Neural cell (in vitro differentiated cells): Measurements from ENCODE around the gene EPS8. TPM values are rescaled to one million over a fixed set of nuclear protein-coding genes. Genes with fewer than 3 reads are reported as not detected.

Source experiments
- H2AFZ ChIP-seq: fragments of 200-600, 300-800 bp; sonication (generic), shearing (Covaris generic); 2 replicates; pipeline ENCODE4 v1.6.0; 2014; ENCODE audit warnings: low read depth, mild to moderate bottlenecking, antibody characterized with exemption, low read length, moderate library complexity
- H3F3A ChIP-seq: fragments of 200-600 bp; shearing (Covaris generic); 2 replicates; pipeline ENCODE4 v1.6.1; 2016; ENCODE audit warnings: mild to moderate bottlenecking, moderate library complexity, mixed read lengths, antibody characterized with exemption, low read length; ENCODE audit not compliant: insufficient read depth, poor library complexity, severe bottlenecking
- H3K27ac ChIP-seq: fragments of 200-600, 300-800 bp; sonication (generic), shearing (Covaris generic); 2 replicates; pipeline ENCODE4 v1.5.1; 2014; ENCODE audit warnings: mild to moderate bottlenecking, low read length, moderate library complexity
- H3K27me3 ChIP-seq: fragments of 300-800, 200-600 bp; sonication (generic), shearing (Covaris generic); 2 replicates; pipeline ENCODE4 v1.6.0; 2014; ENCODE audit warnings: mild to moderate bottlenecking, low read depth, low read length, moderate library complexity; ENCODE audit not compliant: insufficient read depth
- H3K36me3 ChIP-seq: fragments of 300-800, 200-600 bp; sonication (generic), shearing (Covaris generic); 2 replicates; pipeline ENCODE4 v1.5.1; 2014; ENCODE audit warnings: mild to moderate bottlenecking, antibody characterized with exemption, low read length, moderate library complexity; ENCODE audit not compliant: insufficient read depth
- H3K4me2 ChIP-seq: fragments of 300-800, 200-600 bp; sonication (generic), shearing (Covaris generic); 2 replicates; pipeline ENCODE4 v1.6.0; 2014; ENCODE audit warnings: mild to moderate bottlenecking, low read length
- H3K4me3 ChIP-seq: fragments of 300-800, 200-600 bp; sonication (generic), shearing (Covaris generic); 2 replicates; pipeline ENCODE4 v1.5.1; 2014; ENCODE audit warnings: mild to moderate bottlenecking, low read length, moderate library complexity
- H3K79me2 ChIP-seq: fragments of 200-600 bp; shearing (Covaris generic); replicated peaks from 2 replicates; pipeline ENCODE4 v1.6.0; 2014; ENCODE audit warnings: mild to moderate bottlenecking, low read length, moderate library complexity; ENCODE audit not compliant: insufficient read depth
- H3K9ac ChIP-seq: fragments of 300-800, 200-600 bp; sonication (generic), shearing (Covaris generic); 2 replicates; pipeline ENCODE4 v1.6.1; 2016; ENCODE audit warnings: mild to moderate bottlenecking, low read length, mixed read lengths
- H3K9me2 ChIP-seq: fragments of 200-600 bp; shearing (Covaris generic); 2 replicates; pipeline ENCODE4 v1.6.1; 2016; ENCODE audit warnings: mild to moderate bottlenecking, low read length, mixed read lengths; ENCODE audit not compliant: insufficient read depth
- H3K9me3 ChIP-seq: fragments of 200-600, 300-800 bp; sonication (generic), shearing (Covaris generic); 2 replicates; pipeline ENCODE4 v1.6.1; 2016; ENCODE audit warnings: mild to moderate bottlenecking, mixed run types, low read length, moderate library complexity, mixed read lengths
- H4K20me1 ChIP-seq: fragments of 200-600 bp; shearing (Covaris generic); 2 replicates; pipeline ENCODE4 v1.6.1; 2016; ENCODE audit warnings: mild to moderate bottlenecking, mixed run types; ENCODE audit not compliant: insufficient read depth
- EP300 ChIP-seq: fragments of 450-650 bp; conservative IDR thresholded peaks from 2 replicates; pipeline ENCODE4 v1.6.1; 2014; ENCODE audit warnings: antibody characterized with exemption, mild to moderate bottlenecking, moderate library complexity; ENCODE audit not compliant: poor library complexity, severe bottlenecking
- EZH2 ChIP-seq: fragments of 200-600, 300-800 bp; shearing (Covaris generic), sonication (generic); IDR thresholded peaks from 2 replicates; pipeline ENCODE4 v1.6.1; 2014; ENCODE audit warnings: antibody characterized with exemption, low read length, borderline replicate concordance, mild to moderate bottlenecking; ENCODE audit not compliant: insufficient read depth, poor library complexity, severe bottlenecking
- MXI1 ChIP-seq: fragments of 450-650 bp; conservative IDR thresholded peaks from 2 replicates; pipeline ENCODE4 v1.6.1; 2014; ENCODE audit warnings: antibody characterized with exemption, mild to moderate bottlenecking; ENCODE audit not compliant: poor library complexity, severe bottlenecking
- POLR2AphosphoS5 ChIP-seq: IDR thresholded peaks from 2 replicates; pipeline ENCODE4 v1.6.1; 2012
- RAD21 ChIP-seq: fragments of 450-650 bp; conservative IDR thresholded peaks from 2 replicates; pipeline ENCODE4 v1.6.1; 2014; ENCODE audit warnings: antibody characterized with exemption, mild to moderate bottlenecking, moderate library complexity
- SMC3 ChIP-seq: fragments of 450-650 bp; conservative IDR thresholded peaks from 2 replicates; pipeline ENCODE4 v1.6.1; 2014; ENCODE audit warnings: antibody characterized with exemption, mild to moderate bottlenecking, moderate library complexity; ENCODE audit not compliant: poor library complexity
- TAF1 ChIP-seq: IDR thresholded peaks from 2 replicates; pipeline ENCODE4 v1.6.1; 2012; ENCODE audit warnings: low read depth
- polyA plus RNA-seq: library from polyadenylated mRNA; depleted of rRNA; stranded (reverse); fragments of >200 nt; gene quantifications from 2 replicates; pipeline ENCODE4 v1.2.3, GENCODE V29; 2014
- TF ChIP-seq, protein P1 (sequence below): fragments of 450-650 bp; IDR thresholded peaks from 2 replicates; pipeline ENCODE4 v1.5.1; 2014; ENCODE audit warnings: antibody characterized with exemption, mild to moderate bottlenecking, moderate library complexity; ENCODE audit not compliant: poor library complexity, severe bottlenecking
- TF ChIP-seq, protein P2 (sequence below): IDR thresholded peaks from 2 replicates; pipeline ENCODE4 v1.6.1; 2012; ENCODE audit warnings: borderline replicate concordance

EPS8 gene
- polyA plus RNA-seq, 1 donor from 2014 or later: 12.2 TPM

DNA sequence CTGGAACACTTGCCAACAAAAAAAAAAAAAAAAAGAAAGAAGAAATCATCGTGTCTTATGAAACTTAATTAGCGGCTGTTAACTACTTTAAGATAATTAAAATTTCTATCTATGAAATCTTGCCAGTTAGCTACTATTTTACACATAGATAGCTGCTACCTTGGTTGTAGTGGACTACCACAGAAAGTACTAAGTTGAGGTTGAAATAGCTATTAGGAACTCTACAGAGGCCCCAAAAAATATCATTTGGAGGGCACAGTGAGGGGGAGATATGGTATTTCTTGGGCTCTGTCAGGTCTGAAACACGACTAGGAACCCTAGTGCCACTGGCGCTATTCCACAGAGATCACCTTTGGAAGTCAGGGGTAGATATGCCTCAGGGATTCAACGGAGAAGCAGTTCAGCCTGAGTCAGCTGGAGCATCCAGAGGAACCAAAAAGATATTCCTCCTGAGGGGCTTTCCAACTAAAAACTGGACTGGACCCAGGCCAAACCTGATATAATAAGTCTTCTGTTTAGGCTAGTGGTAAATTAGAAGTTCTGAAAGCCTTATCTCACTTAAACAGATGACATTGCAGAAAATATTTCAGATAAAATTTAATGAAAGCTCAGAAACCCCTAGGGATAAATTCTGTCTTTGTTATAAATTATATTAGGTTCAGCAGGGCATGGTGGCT, 126.1 kb downstream of the EPS8 start:
- no peaks in the 10 kb centered on the region for H3F3A ChIP-seq
- no peak overlapping the region for H3K4me3 ChIP-seq
- no peak for TF ChIP-seq EZH2
- no peak for TF ChIP-seq POLR2AphosphoS5
- TF ChIP-seq, protein P1, sequence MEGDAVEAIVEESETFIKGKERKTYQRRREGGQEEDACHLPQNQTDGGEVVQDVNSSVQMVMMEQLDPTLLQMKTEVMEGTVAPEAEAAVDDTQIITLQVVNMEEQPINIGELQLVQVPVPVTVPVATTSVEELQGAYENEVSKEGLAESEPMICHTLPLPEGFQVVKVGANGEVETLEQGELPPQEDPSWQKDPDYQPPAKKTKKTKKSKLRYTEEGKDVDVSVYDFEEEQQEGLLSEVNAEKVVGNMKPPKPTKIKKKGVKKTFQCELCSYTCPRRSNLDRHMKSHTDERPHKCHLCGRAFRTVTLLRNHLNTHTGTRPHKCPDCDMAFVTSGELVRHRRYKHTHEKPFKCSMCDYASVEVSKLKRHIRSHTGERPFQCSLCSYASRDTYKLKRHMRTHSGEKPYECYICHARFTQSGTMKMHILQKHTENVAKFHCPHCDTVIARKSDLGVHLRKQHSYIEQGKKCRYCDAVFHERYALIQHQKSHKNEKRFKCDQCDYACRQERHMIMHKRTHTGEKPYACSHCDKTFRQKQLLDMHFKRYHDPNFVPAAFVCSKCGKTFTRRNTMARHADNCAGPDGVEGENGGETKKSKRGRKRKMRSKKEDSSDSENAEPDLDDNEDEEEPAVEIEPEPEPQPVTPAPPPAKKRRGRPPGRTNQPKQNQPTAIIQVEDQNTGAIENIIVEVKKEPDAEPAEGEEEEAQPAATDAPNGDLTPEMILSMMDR: no peak
- no peak for TF ChIP-seq EP300
- no peak for TF ChIP-seq MXI1
- TF ChIP-seq TAF1: no peak
- H3K9ac ChIP-seq: no peak overlapping the region
- H3K9me3 ChIP-seq: no peaks in the 10 kb centered on the region
- no peaks in the 10 kb centered on the region for H3K79me2 ChIP-seq
- no peak overlapping the region for H3K27ac ChIP-seq
- H2AFZ ChIP-seq: no peak overlapping the region
- H3K36me3 ChIP-seq: no peaks in the 10 kb centered on the region
- no peaks in the 10 kb centered on the region for H4K20me1 ChIP-seq
- H3K9me2 ChIP-seq: no peaks in the 10 kb centered on the region
- no peaks in the 10 kb centered on the region for H3K27me3 ChIP-seq
- no peak overlapping the region for H3K4me2 ChIP-seq

DNA sequence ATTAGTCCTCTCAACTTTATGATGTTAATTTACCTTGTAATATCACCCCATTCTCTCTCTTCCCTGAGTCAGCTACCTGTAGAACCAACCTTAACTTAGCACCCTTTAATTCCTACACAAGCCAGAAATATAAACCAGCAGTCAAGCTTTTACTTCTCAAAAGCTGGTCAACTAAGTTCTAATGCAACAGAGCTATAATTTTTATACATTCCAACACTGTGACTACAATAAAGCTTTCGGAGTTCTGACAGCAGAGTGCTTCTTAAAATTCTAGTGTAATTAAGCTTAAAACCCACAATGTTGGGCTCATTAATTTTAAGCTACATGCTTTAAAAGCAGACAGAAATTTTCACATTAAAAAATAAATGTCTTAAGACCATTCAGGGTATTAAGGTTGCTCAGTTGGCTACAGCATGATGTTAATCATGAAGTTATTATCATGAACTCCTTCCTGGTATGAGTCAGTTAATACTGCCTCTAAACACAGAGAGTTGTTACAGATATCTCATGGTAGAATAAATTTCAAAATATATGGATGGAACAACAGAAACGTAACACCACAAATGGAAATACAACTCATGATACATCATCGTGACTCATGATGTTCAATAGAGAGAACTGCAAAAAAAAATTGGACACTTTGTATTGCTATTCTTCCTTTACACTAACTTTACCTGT, 126.7 kb downstream of the EPS8 start:
- Histone ChIP-seq H3K27me3 (no peaks in the 10 kb centered on the region), H3K9me3 (no peaks in the 10 kb centered on the region), H3K9me2 (no peaks in the 10 kb centered on the region), H3K27ac (no peak overlapping the region), H3K4me3 (no peak overlapping the region), H4K20me1 (no peaks in the 10 kb centered on the region), H3F3A (no peaks in the 10 kb centered on the region), H3K79me2 (no peaks in the 10 kb centered on the region), H3K36me3 (no peaks in the 10 kb centered on the region), H2AFZ (no peak overlapping the region), H3K9ac (no peak overlapping the region), H3K4me2 (no peak overlapping the region)
- TF ChIP-seq, protein P2, sequence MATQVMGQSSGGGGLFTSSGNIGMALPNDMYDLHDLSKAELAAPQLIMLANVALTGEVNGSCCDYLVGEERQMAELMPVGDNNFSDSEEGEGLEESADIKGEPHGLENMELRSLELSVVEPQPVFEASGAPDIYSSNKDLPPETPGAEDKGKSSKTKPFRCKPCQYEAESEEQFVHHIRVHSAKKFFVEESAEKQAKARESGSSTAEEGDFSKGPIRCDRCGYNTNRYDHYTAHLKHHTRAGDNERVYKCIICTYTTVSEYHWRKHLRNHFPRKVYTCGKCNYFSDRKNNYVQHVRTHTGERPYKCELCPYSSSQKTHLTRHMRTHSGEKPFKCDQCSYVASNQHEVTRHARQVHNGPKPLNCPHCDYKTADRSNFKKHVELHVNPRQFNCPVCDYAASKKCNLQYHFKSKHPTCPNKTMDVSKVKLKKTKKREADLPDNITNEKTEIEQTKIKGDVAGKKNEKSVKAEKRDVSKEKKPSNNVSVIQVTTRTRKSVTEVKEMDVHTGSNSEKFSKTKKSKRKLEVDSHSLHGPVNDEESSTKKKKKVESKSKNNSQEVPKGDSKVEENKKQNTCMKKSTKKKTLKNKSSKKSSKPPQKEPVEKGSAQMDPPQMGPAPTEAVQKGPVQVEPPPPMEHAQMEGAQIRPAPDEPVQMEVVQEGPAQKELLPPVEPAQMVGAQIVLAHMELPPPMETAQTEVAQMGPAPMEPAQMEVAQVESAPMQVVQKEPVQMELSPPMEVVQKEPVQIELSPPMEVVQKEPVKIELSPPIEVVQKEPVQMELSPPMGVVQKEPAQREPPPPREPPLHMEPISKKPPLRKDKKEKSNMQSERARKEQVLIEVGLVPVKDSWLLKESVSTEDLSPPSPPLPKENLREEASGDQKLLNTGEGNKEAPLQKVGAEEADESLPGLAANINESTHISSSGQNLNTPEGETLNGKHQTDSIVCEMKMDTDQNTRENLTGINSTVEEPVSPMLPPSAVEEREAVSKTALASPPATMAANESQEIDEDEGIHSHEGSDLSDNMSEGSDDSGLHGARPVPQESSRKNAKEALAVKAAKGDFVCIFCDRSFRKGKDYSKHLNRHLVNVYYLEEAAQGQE: no peak
- TF ChIP-seq TAF1 (no peak), POLR2AphosphoS5 (no peak), EP300 (no peak), MXI1 (no peak), RAD21 (no peak), EZH2 (no peak), SMC3 (no peak)
- TF ChIP-seq, protein P1: no peak
